HFF-Myc (cell line): ENCODE measurements around the gene ZZZ3.
A peak's percentile ranks its signal among the peaks of the same experiment; 100 is the strongest.
"Not testable (repeated sequence)": the region's sequence is repeated elsewhere in the genome, so short reads cannot be mapped to it uniquely, and the experiment has no call there.

ENCODE experiments used
- DNase-seq: peaks from one replicate; pipeline ENCODE4 v3.0.0-alpha.2; 2011; ENCODE audit warnings: low read depth; ENCODE audit errors: extremely low read depth
- H3K4me3 ChIP-seq: replicated peaks from 2 replicates; pipeline ENCODE4 v1.5.1; 2011; ENCODE audit warnings: low read depth, mild to moderate bottlenecking, control low read depth, low read length
- CTCF ChIP-seq: IDR thresholded peaks from 2 replicates; pipeline ENCODE4 v1.5.1; 2012; ENCODE audit warnings: mild to moderate bottlenecking, low read depth, low read length, control low read depth; ENCODE audit errors: missing control alignments

Gene ZZZ3

GRCh38 chr1:77652970-77653516 lies 29.4 kb downstream of the ZZZ3 start:
- H3K4me3 ChIP-seq = no peak overlapping the region
- no peak for TF ChIP-seq CTCF
- DNase-seq = no peak

- peak; percentile 63 for DNase-seq
- no peak for TF ChIP-seq CTCF
- no peak overlapping the region for H3K4me3 ChIP-seq
Observed at GRCh38 chr1:77652268-77652667, 30.2 kb downstream of the ZZZ3 start.

GRCh38 chr1:77649127-77649526 lies 33.3 kb downstream of the ZZZ3 start:
- no peak for TF ChIP-seq CTCF
- no peak overlapping the region for H3K4me3 ChIP-seq
- no peak for DNase-seq

- DNase-seq, H3K4me3 ChIP-seq: not testable (repeated sequence)
Observed at GRCh38 chr1:77646224-77646623, 36.2 kb downstream of the ZZZ3 start.

GRCh38 chr1:77643456-77643855 lies 39.0 kb downstream of the ZZZ3 start:
- no peak overlapping the region for H3K4me3 ChIP-seq
- no peak for DNase-seq
- TF ChIP-seq CTCF = no peak

- TF ChIP-seq CTCF = no peak
- DNase-seq = no peak
- no peak overlapping the region for H3K4me3 ChIP-seq
Observed at GRCh38 chr1:77642941-77643340, 39.5 kb downstream of the ZZZ3 start.

GRCh38 chr1:77642196-77642595 lies 40.3 kb downstream of the ZZZ3 start:
- H3K4me3 ChIP-seq = no peak overlapping the region
- TF ChIP-seq CTCF = no peak
- DNase-seq = no peak
